IPS DF 6.9 (cell line): ENCODE measurements around the gene ALDH1A1.
"Not testable (repeated sequence)": the region's sequence is repeated elsewhere in the genome, so short reads cannot be mapped to it uniquely, and the experiment has no call there.

ENCODE experiments used
- DNase-seq: peaks from one replicate; pipeline ENCODE4 v3.0.0-alpha.2; 2013; ENCODE audit warnings: low read depth, low spot score
- H3K27ac ChIP-seq: one replicate; pipeline ENCODE4 v1.5.1; 2013; ENCODE audit warnings: low read length, control low read depth
- H3K27me3 ChIP-seq: 2 replicates; pipeline ENCODE4 v1.6.1; 2013; ENCODE audit warnings: mild to moderate bottlenecking, low read length; ENCODE audit not compliant: control insufficient read depth, insufficient read depth
- H3K36me3 ChIP-seq: 2 replicates; pipeline ENCODE4 v1.6.1; 2013; ENCODE audit warnings: low read length; ENCODE audit not compliant: control insufficient read depth, insufficient read depth
- H3K4me1 ChIP-seq: 2 replicates; pipeline ENCODE4 v1.6.1; 2013; ENCODE audit warnings: low read length; ENCODE audit not compliant: control insufficient read depth, insufficient read depth
- H3K4me3 ChIP-seq: 2 replicates; pipeline ENCODE4 v1.5.1; 2013; ENCODE audit warnings: mild to moderate bottlenecking, low read length
- H3K9me3 ChIP-seq: 2 replicates; pipeline ENCODE4 v1.6.1; 2013; ENCODE audit warnings: low read length, inconsistent platforms; ENCODE audit not compliant: control insufficient read depth, insufficient read depth
- WGBS: extraction: QIAGEN DNeasy Blood & Tissue Kit; methylation state at CpG from one replicate; pipeline ENCODE4 v1.1.7; 2013; ENCODE audit warnings: mixed read lengths, missing lambda C conversion rate; ENCODE audit not compliant: insufficient read length, insufficient coverage; 5-methylcytosine and 5-hydroxymethylcytosine counted together

The ALDH1A1 gene

DNA sequence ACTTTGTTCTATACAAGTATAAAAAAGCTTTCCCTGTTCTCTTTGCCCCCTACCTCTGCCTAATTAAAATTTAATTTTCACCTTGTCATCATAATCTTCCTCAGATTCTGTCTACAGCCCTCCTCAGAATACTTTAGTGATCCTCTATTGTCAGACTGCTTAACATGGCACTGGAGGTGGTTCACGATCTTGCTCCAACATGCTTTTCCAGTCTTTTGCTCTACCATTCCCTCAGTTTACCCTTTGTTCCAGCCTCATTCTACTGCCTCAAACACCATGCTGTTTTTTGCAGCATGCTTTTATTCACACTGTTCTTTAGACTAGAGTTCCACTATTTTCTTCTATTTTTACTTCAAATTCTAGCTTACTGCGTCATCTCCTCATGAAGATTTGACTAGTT lies 10.4 kb downstream of the ALDH1A1 start:
- H3K36me3 ChIP-seq, result no peaks in the 10 kb centered on the region
- H3K27ac ChIP-seq, result no peak overlapping the region
- DNase-seq, result no peak
- no peaks in the 10 kb centered on the region for H3K27me3 ChIP-seq
- H3K9me3 ChIP-seq, result no peaks in the 10 kb centered on the region
- no peak overlapping the region for H3K4me3 ChIP-seq
- H3K4me1 ChIP-seq, result no peaks in the 10 kb centered on the region
- no CpG with 5 or more reads among the region's 2 CpGs for WGBS

- not testable (repeated sequence) for H3K27me3 ChIP-seq, H3K36me3 ChIP-seq, H3K4me1 ChIP-seq, H3K27ac ChIP-seq, DNase-seq, H3K4me3 ChIP-seq, H3K9me3 ChIP-seq
- WGBS, result no CpG with 5 or more reads among the region's 6 CpGs
These were observed 13.3 kb downstream of the ALDH1A1 start for GRCh38 chr9:72939581-72939980.

DNA sequence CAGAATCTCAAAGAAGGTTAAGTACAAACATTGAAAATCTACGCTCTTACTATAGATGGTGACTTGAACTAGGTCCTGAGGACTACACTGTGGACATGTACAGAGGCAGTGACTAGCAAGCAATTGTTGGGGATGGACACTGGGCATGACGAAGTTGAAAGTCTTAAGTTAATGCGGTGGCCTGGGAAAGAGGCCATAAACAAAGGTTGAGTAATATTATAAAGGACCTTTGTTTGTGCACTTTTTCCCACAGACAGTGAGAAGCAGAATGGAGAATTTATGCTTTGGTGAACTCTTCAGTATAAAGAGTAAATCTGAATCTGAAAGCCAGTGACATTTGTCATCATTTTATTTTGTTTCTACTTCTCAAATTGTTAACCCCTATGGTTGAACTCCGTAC lies 15.3 kb downstream of the ALDH1A1 start:
- DNase-seq, result no peak
- Histone ChIP-seq H3K27me3 (no peaks in the 10 kb centered on the region), H3K4me1 (no peaks in the 10 kb centered on the region), H3K36me3 (no peaks in the 10 kb centered on the region), H3K9me3 (no peaks in the 10 kb centered on the region), H3K27ac (no peak overlapping the region), H3K4me3 (no peak overlapping the region)
- no CpG with 5 or more reads among the region's 4 CpGs for WGBS

DNA sequence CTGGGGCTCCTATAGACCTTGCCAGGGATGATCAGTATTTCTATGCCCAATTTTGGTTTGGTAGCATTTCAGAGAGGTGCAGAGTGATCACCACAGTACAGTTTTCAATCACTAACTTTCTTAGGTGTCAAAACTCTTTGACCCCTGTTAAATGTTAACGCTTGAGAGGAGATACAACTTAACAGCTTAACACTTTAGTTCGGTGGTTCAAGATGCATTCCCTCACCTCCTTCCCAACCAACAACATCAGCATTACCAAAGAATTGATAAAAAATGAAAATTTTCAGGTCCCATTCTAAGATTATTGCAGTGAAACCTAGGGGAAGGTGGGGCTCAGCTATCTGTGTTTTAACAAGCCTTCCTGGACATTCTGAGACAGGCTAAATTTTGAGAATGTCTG lies 16.2 kb downstream of the ALDH1A1 start:
- H3K27me3 ChIP-seq, result no peaks in the 10 kb centered on the region
- no peak for DNase-seq

GRCh38 chr9:72936266-72936665 lies 16.6 kb downstream of the ALDH1A1 start:
- H3K27ac ChIP-seq, result no peak overlapping the region
- WGBS, result no CpG with 5 or more reads among the region's 2 CpGs
- no peak for DNase-seq
- H3K4me3 ChIP-seq, result no peak overlapping the region
- no peaks in the 10 kb centered on the region for H3K9me3 ChIP-seq
- H3K4me1 ChIP-seq, result no peaks in the 10 kb centered on the region
- H3K27me3 ChIP-seq, result no peaks in the 10 kb centered on the region
- H3K36me3 ChIP-seq, result no peaks in the 10 kb centered on the region

More for the DNA sequence above, 16.2 kb downstream of the ALDH1A1 start:
- Histone ChIP-seq H3K27ac (no peak overlapping the region), H3K4me1 (no peaks in the 10 kb centered on the region), H3K9me3 (no peaks in the 10 kb centered on the region), H3K4me3 (no peak overlapping the region), H3K36me3 (no peaks in the 10 kb centered on the region)
- WGBS, result no CpG with 5 or more reads among the region's 2 CpGs

DNA sequence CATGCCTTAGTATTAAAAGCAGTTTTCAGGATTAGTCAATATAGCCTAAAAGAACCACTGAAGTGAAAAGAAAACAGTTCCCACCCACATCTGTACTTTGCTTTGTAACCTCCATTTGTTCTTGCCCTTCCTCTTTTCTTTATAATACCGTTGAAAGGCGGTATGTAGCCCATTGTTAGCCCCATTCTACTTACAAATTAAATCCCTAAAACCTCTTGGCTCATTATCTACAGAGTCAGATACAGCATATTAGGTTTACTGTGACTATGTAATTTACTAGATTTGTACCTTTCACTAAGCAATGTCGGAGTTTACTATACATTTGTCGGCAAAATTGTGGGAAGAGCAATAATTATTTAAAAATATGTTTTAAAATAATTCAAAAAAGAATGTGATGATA lies 17.3 kb downstream of the ALDH1A1 start:
- WGBS, result no CpG with 5 or more reads among the region's 4 CpGs
- no peak overlapping the region for H3K27ac ChIP-seq
- no peaks in the 10 kb centered on the region for H3K9me3 ChIP-seq
- H3K27me3 ChIP-seq, result no peaks in the 10 kb centered on the region
- no peak for DNase-seq
- no peaks in the 10 kb centered on the region for H3K36me3 ChIP-seq
- H3K4me3 ChIP-seq, result no peak overlapping the region
- H3K4me1 ChIP-seq, result no peaks in the 10 kb centered on the region; the same call in 1 of the 2 replicates

DNA sequence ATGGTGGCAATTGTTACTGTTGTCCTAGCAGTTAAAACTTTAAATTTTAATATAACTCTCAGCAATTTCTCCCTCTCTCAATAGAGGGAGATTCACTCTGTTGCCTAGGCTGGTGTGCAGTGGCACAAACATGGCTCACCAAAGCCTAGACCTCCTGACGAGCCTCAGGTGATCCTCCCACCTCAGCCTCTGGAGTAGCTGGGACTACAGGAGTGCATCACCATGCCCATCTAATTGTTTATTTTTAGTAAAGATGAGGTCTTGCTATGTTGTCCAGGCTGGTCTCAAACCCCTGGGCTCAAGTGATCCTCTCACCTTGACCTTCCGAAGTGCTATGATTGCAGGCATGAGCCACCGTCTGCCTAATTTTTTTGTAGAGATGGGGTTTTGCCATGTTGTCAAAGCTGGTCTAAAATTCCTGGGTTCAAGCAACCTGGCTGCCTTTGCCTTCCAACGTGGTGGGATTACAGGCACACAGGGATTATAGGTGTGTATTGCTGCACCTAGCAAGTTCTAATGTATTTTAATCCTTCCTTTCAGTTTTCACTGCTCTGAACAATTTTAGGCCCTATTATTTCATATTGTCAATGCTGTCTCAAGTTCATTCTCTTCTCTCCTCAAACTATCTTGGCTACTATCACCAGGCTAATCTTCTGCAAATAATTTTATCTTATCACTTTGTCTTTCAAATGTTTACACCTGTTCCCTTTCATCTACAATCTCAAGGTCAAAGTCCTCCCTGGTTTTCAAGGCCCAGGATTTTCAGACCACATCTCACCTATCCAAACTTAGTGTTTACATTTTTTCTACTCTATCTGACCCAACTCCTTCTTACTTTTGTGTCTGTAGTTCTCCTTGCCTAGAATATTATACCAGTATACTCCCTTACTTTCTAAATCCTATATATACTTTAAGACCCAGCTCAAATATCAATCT lies 18.9 kb downstream of the ALDH1A1 start:
- WGBS, result no CpG with 5 or more reads among the region's 4 CpGs
- no peak overlapping the region for H3K27ac ChIP-seq
- H3K27me3 ChIP-seq, result no peaks in the 10 kb centered on the region
- no peak overlapping the region for H3K4me3 ChIP-seq
- no peaks in the 10 kb centered on the region for H3K36me3 ChIP-seq
- H3K4me1 ChIP-seq, result no peaks in the 10 kb centered on the region; the same call in 1 of the 2 replicates
- no peaks in the 10 kb centered on the region for H3K9me3 ChIP-seq
- no peak for DNase-seq

DNA sequence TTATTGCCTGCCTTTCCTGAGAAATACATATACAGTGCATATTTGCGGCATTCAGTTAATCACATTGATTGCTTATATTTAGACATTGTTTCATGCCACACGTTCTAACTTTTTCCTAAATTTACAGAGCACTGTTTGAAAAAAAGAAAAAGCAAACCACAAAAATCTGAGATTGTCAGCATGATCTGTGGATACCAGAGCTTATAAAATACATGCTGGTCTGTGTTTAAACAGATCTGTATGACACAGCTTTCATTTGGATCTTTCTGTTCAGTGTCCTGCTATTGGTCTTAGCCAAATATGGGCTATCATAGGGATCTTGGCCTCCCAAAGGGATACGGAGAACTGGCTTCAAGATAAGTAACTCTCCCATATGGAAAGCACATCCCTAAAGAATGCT lies 20.2 kb downstream of the ALDH1A1 start:
- Histone ChIP-seq H3K27me3 (no peaks in the 10 kb centered on the region), H3K4me3 (no peak overlapping the region), H3K4me1 (no peaks in the 10 kb centered on the region; the same call in 1 of the 2 replicates), H3K9me3 (no peaks in the 10 kb centered on the region), H3K27ac (no peak overlapping the region), H3K36me3 (no peaks in the 10 kb centered on the region)
- DNase-seq, result no peak
- WGBS, result no CpG with 5 or more reads among the region's 3 CpGs

DNA sequence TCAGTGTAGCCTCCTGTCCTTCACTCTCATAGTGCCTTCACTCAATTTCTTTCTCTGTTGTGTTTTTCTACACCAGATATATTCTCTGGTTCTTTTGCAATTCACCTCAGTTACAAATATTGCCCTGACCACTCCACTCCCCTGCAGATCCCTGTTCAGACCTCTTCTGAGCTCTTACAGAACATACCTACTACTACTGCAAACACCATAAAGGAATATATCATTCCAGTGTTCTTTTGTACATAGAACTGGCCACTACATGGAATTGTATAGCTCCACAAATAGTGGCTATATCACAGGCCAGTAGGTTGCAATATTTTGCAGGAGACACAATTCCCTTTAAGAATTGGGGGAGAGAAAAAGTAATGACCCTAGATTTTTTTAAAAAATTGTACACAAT lies 21.0 kb downstream of the ALDH1A1 start:
- H3K9me3 ChIP-seq, result no peaks in the 10 kb centered on the region
- no peaks in the 10 kb centered on the region for H3K27me3 ChIP-seq
- no peaks in the 10 kb centered on the region; the same call in 1 of the 2 replicates for H3K4me1 ChIP-seq
- H3K27ac ChIP-seq, result no peak overlapping the region
- H3K36me3 ChIP-seq, result no peaks in the 10 kb centered on the region
- DNase-seq, result no peak
- no peak overlapping the region for H3K4me3 ChIP-seq

GRCh38 chr9:72931437-72931836 lies 21.4 kb downstream of the ALDH1A1 start:
- DNase-seq, result no peak
- no peak overlapping the region for H3K27ac ChIP-seq
- no peak overlapping the region for H3K4me3 ChIP-seq
- no peaks in the 10 kb centered on the region for H3K36me3 ChIP-seq
- H3K27me3 ChIP-seq, result no peaks in the 10 kb centered on the region
- H3K4me1 ChIP-seq, result no peaks in the 10 kb centered on the region; the same call in 1 of the 2 replicates
- no peaks in the 10 kb centered on the region for H3K9me3 ChIP-seq
- WGBS, result no CpG with 5 or more reads among the region's 1 CpG

- H3K4me3 ChIP-seq, result no peak overlapping the region
- no CpG with 5 or more reads among the region's 10 CpGs for WGBS
- no peak for DNase-seq
- no peaks in the 10 kb centered on the region for H3K36me3 ChIP-seq
- no peaks in the 10 kb centered on the region for H3K9me3 ChIP-seq
- no peaks in the 10 kb centered on the region for H3K27me3 ChIP-seq
- H3K4me1 ChIP-seq, result no peaks in the 10 kb centered on the region; the same call in 1 of the 2 replicates
- no peak overlapping the region for H3K27ac ChIP-seq
These were observed 22.0 kb downstream of the ALDH1A1 start for GRCh38 chr9:72930828-72931227.
